ENCODE data around the gene TRIM49D2. TPM values are rescaled to one million over a fixed set of nuclear protein-coding genes. Genes with fewer than 3 reads are reported as not detected.
"Not testable (repeated sequence)": the region's sequence is repeated elsewhere in the genome, so short reads cannot be mapped to it uniquely, and the experiment has no call there.

TRIM49D2 gene
- polyA plus RNA-seq = not detected

- not testable (repeated sequence) for H3K4me1 Mint-ChIP-seq; H3K4me3 Mint-ChIP-seq; H3K27ac Mint-ChIP-seq; H3K27me3 Mint-ChIP-seq (ENCODE audit: low read depth in 3 of 3); H3K9me3 Mint-ChIP-seq; DNase-seq; H3K36me3 Mint-ChIP-seq
Measured at GRCh38 chr11:89923764-89924163, at the start of gene TRIM49D2. Gene TRIM49D2 (plus strand): TSS chr11:89924064. CDS start chr11:89926762, 2,698 bp downstream.

GRCh38 chr11:89877511-89877910 is 46.4 kb upstream of the TRIM49D2 start:
- not testable (repeated sequence) for H3K4me1 Mint-ChIP-seq; H3K27me3 Mint-ChIP-seq (ENCODE audit: low read depth in 3 of 3); H3K27ac Mint-ChIP-seq; H3K36me3 Mint-ChIP-seq; DNase-seq; H3K4me3 Mint-ChIP-seq; H3K9me3 Mint-ChIP-seq

GRCh38 chr11:89893245-89893644 is 30.6 kb upstream of the TRIM49D2 start:
- not testable (repeated sequence) for H3K4me1 Mint-ChIP-seq; H3K9me3 Mint-ChIP-seq; H3K4me3 Mint-ChIP-seq; H3K27me3 Mint-ChIP-seq (ENCODE audit: low read depth in 3 of 3); DNase-seq; H3K27ac Mint-ChIP-seq; H3K36me3 Mint-ChIP-seq

GRCh38 chr11:89900809-89901208 is 23.1 kb upstream of the TRIM49D2 start:
- not testable (repeated sequence) for H3K27ac Mint-ChIP-seq; H3K4me3 Mint-ChIP-seq; H3K4me1 Mint-ChIP-seq; H3K36me3 Mint-ChIP-seq; H3K9me3 Mint-ChIP-seq; DNase-seq; H3K27me3 Mint-ChIP-seq (ENCODE audit: low read depth in 3 of 3)

GRCh38 chr11:89922195-89922660 is 1.6 kb upstream of the TRIM49D2 start, which contains the start of gene TRIM49D1:
Gene TRIM49D1 (minus strand): TSS chr11:89922245. CDS start chr11:89917710, 4,535 bp downstream.
- no peak within 1 kb of the TSS for H3K4me3 Mint-ChIP-seq
- H3K4me1 Mint-ChIP-seq = no peaks in the 10 kb centered on the region
- no peaks in the 10 kb centered on the region for H3K36me3 Mint-ChIP-seq
- no peaks in the 10 kb centered on the region for H3K27me3 Mint-ChIP-seq (ENCODE audit: low read depth in 3 of 3)
- DNase-seq = no peak
- H3K27ac Mint-ChIP-seq = no peak within 1 kb of the TSS
- H3K9me3 Mint-ChIP-seq = peaks cover 0 to 7% (median 0%) of the 10 kb centered on the region in 6 donors

- H3K27me3 Mint-ChIP-seq (ENCODE audit: low read depth in 3 of 3); H3K36me3 Mint-ChIP-seq; H3K4me3 Mint-ChIP-seq; H3K9me3 Mint-ChIP-seq; H3K27ac Mint-ChIP-seq; H3K4me1 Mint-ChIP-seq; DNase-seq: not testable (repeated sequence)
Measured at GRCh38 chr11:89960833-89961232, 37.0 kb downstream of the TRIM49D2 start.

- H3K27ac Mint-ChIP-seq; H3K27me3 Mint-ChIP-seq (ENCODE audit: low read depth in 3 of 3); H3K4me3 Mint-ChIP-seq; DNase-seq; H3K36me3 Mint-ChIP-seq; H3K4me1 Mint-ChIP-seq; H3K9me3 Mint-ChIP-seq: not testable (repeated sequence)
Measured at GRCh38 chr11:89965737-89966136, 41.9 kb downstream of the TRIM49D2 start, which contains the start of gene TRIM64. Gene TRIM64 (plus strand): TSS chr11:89966037. CDS start chr11:89968504, 2,467 bp downstream.

Other genes starting within 250 kb of the TRIM49D2 start
- not detected for gene TRIM77, start 213.8 kb upstream of the TRIM49D2 start, polyA plus RNA-seq
- gene TRIM49, start 115.5 kb upstream of the TRIM49D2 start, polyA plus RNA-seq = not detected
- not detected for gene TRIM64B, start 45.6 kb upstream of the TRIM49D2 start, polyA plus RNA-seq
- not detected for gene TRIM49D1, start 1.8 kb upstream of the TRIM49D2 start, polyA plus RNA-seq
- not detected for gene TRIM64, start 42.0 kb downstream of the TRIM49D2 start, polyA plus RNA-seq
- gene TRIM49C, start 107.0 kb downstream of the TRIM49D2 start, polyA plus RNA-seq = not detected
- not detected for gene UBTFL1, start 161.9 kb downstream of the TRIM49D2 start, polyA plus RNA-seq
- gene NAALAD2, start 210.6 kb downstream of the TRIM49D2 start, polyA plus RNA-seq = under 1 TPM in 1 of 3 donors, not detected in 2; 0.10 TPM

Data from immature natural killer cell (primary cell).